Left ventricle myocardium inferior (tissue), 1 donor: Measurements from ENCODE around the gene TMEM54. TPM values are rescaled to one million over a fixed set of nuclear protein-coding genes. Genes with fewer than 3 reads are reported as not detected.

Experiments
- DNase-seq: peaks from one replicate; pipeline ENCODE4 v3.0.0-alpha.2; 2020
- H3K27ac ChIP-seq: fragments of 200-600 bp; replicated peaks from 2 replicates; pipeline ENCODE4 v1.8.0; 2021
- H3K27me3 ChIP-seq: fragments of 200-600 bp; 2 replicates; pipeline ENCODE4 v1.8.0; 2021; ENCODE audit warnings: low read depth
- H3K36me3 ChIP-seq: fragments of 200-600 bp; 2 replicates; pipeline ENCODE4 v1.8.0; 2021
- H3K4me1 ChIP-seq: fragments of 200-600 bp; 2 replicates; pipeline ENCODE4 v1.8.0; 2021
- H3K4me3 ChIP-seq: fragments of 200-600 bp; 2 replicates; pipeline ENCODE4 v1.8.0; 2021; ENCODE audit warnings: mild to moderate bottlenecking, moderate library complexity
- H3K9me3 ChIP-seq: fragments of 200-600 bp; replicated peaks from 2 replicates; pipeline ENCODE4 v1.8.0; 2021
- CTCF ChIP-seq: fragments of 200-600 bp; IDR thresholded peaks from 2 replicates; pipeline ENCODE4 v1.8.0; 2021; ENCODE audit warnings: antibody characterized with exemption, mild to moderate bottlenecking, borderline replicate concordance
- intact Hi-C: fragments of 100-400 bp; cut with micrococcal nuclease; formaldehyde crosslinking; loops from one replicate; pipeline ENCODE4 v1.11.0; 2022
- total RNA-seq: library from RNA; stranded (reverse); fragmentation: NEBNext Ultra II Directional; extraction: Animal tissue kit (Norgen Biotek cat#: 25700); gene quantifications from one replicate; pipeline ENCODE4 v1.2.1, GENCODE V29; 2021
- donor health status: DM: no; HTN: yes; CAD: no; lungs with severe emphysema.

TMEM54 gene
- total RNA-seq, 1 donor from 2014 or later = 14.2 TPM

DNA sequence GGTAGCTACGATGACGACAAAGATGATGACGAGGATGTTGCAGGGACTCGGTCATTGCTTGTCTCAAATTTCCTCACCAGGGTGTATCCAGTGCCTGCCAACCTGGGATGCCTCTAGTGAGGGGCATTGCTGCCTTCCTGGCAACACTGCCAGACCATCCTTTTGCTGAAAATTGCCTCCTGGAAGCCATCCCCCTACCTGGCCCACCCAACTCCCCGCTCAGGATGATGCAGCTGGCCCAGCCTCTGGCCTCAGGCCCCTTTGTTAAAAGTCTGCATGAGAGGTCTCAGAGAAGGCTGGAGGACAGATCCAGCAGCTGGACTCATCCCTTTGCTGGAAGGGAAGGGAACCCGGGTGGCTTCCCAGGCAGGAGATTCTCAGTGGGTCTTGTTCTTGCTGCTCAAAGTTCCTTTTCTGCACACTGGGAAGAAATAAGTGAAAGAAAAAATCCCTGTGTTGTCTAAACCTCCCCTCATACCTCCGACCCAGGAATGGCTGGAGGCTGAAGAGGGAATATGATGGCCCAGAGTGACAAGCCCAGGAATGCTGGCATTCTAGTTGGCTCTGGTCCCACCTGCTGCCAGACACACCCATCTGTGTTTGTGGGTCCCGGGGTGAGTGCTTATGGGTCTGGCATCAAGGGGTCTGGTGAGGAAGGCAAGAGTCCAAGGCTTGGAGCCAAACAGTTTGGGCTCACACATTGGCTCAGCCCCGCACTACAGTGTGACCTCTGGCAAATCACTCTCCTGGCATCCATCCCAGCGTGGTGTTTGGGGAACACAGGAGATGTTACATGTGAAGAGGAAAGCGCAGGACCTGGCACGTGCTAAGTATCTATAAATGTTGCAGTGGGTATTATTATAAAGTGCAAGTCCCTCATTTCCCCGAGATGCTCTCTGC is 23.7 kb downstream of the TMEM54 start:
- Histone ChIP-seq H3K27ac (peak overlapping the region; percentile 54), H3K36me3 (no peaks in the 10 kb centered on the region), H3K4me3 (no peak overlapping the region), H3K9me3 (no peaks in the 10 kb centered on the region), H3K4me1 (peaks cover 54% of the 10 kb centered on the region), H3K27me3 (peaks cover 6% of the 10 kb centered on the region)
- intact Hi-C loops = no loop called here
- TF ChIP-seq CTCF = no peak
- DNase-seq = peak; percentile 72

DNA sequence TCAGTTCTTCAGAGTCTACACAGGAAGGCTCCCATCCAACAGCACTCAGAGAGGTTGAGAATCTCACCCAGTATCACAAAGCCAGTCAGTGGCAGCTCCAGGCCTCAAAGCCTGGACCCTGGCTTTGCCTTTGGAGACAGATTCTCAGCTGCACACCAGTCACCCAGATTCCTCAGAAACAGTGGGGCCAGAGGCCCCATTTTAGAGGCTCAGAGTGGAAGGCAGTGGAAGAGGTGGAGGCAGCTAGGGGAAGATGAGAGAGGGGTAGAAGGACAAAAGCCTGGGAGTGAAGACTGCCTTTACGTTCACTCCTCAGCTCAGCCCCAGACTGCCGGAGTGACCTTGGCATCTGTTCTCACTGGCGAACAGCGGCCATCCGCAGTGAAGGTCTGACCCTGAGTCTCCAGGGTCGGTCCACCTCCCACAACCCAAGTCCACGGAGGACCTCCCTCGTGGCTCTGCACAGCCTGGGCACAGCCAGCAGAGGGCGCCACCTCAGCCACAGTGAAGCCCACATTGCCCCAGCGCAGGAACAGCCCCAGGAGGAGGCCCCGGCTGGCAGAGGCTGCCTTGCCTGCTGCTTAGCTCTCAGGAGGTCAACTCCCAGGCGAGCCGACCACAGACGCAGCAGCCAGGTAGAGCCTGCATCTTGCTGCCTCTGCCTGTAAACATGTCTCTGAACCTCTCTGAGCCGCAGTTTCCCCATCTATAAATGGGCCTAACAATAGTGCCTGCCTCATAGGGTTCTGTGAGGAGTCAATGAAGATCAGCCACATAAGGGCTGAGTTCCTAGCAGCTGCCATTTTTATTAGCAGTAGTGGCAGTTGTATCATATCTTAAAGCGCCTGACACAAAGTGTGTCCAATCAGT is 24.6 kb downstream of the TMEM54 start:
- peak; percentile 53 for DNase-seq
- Histone ChIP-seq H3K4me3 (no peak overlapping the region), H3K36me3 (no peaks in the 10 kb centered on the region), H3K4me1 (peaks cover 54% of the 10 kb centered on the region), H3K9me3 (no peaks in the 10 kb centered on the region), H3K27me3 (peaks cover 6% of the 10 kb centered on the region), H3K27ac (no peak overlapping the region)
- intact Hi-C loops = no loop called here
- TF ChIP-seq CTCF = peak; percentile 87

DNA sequence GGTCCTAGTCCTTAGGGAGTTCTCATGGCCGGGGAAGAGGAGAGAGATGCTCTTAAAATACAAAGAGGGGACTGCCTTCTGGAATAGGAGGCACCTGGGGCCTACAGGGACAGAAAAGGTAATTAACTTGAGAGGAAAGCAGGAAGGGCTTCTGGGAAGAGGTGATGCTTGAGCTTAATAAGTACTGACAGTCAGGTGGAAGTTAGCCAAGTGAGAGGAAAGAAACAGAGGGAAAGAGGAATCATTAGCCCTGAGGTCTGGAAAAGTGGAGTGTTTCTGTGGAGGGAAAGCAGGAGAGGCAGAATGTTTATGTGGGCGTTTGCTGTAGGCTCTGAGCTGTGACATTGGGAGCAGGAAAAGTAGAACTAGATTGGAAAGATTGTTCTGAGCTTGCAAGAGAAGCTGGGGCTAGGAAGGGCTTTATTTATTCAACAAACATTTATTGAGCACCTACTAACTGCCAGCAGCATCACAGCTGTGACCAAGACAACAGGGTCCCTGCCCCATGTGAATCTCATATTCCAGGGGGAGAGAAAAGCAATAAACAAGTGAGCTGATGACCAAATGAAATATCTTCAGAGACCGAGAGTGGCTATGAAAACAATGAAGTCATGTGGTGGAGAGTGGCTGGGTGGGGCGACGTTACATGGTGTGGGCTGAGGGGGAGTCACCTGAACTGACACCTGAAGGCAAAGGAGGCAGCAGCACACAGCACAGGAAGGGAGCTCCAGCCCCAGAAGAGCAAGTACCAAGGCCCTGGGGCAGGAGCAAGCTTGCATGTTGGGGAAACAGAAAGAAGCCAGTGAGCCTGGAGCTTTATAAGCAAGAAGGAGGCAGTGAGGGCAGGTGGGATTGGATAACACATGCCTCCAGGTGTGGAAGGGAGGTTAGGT is 26.1 kb downstream of the TMEM54 start:
- intact Hi-C loops = no loop called here
- no peak for DNase-seq
- TF ChIP-seq CTCF = no peak

GRCh38 chr1:32873484-32873883 is 27.7 kb downstream of the TMEM54 start:
- H3K4me1 ChIP-seq = peaks cover 54% of the 10 kb centered on the region

More for the DNA sequence above, 26.1 kb downstream of the TMEM54 start:
- Histone ChIP-seq H3K36me3 (no peaks in the 10 kb centered on the region), H3K4me1 (peaks cover 52% of the 10 kb centered on the region), H3K4me3 (no peak overlapping the region), H3K27ac (no peak overlapping the region), H3K9me3 (no peaks in the 10 kb centered on the region), H3K27me3 (peaks cover 6% of the 10 kb centered on the region)

More at GRCh38 chr1:32873484-32873883, 27.7 kb downstream of the TMEM54 start:
- intact Hi-C loops = no loop called here
- Histone ChIP-seq H3K4me3 (no peak overlapping the region), H3K9me3 (no peaks in the 10 kb centered on the region), H3K27ac (no peak overlapping the region), H3K36me3 (no peaks in the 10 kb centered on the region), H3K27me3 (peaks cover 6% of the 10 kb centered on the region)
- TF ChIP-seq CTCF = no peak
- DNase-seq = no peak
